Measurements from ENCODE around the gene DAGLB.
"Not testable (repeated sequence)": the region's sequence is repeated elsewhere in the genome, so short reads cannot be mapped to it uniquely, and the experiment has no call there.

The DAGLB gene

GRCh38 chr7:6407434-6407833, 40.3 kb downstream of the DAGLB start:
- FAIRE-seq (no peak), DNase-seq (ENCODE audit: insufficient read length, low spot score) (no peak)
- TF ChIP-seq POLR2A (IDR thresholded peaks at IDR 0.05; ENCODE audit: low read depth, low read length) = no peak

GRCh38 chr7:6406121-6406520, 41.6 kb downstream of the DAGLB start:
- DNase-seq (ENCODE audit: insufficient read length, low spot score) (no peak), FAIRE-seq (no peak)
- no peak for TF ChIP-seq POLR2A (IDR thresholded peaks at IDR 0.05; ENCODE audit: low read depth, low read length)

GRCh38 chr7:6403907-6404306, 43.8 kb downstream of the DAGLB start:
- TF ChIP-seq POLR2A (IDR thresholded peaks at IDR 0.05; ENCODE audit: low read depth, low read length) = no peak
- DNase-seq (ENCODE audit: insufficient read length, low spot score) = no peak
- no peak for FAIRE-seq

GRCh38 chr7:6402741-6403140, 45.0 kb downstream of the DAGLB start:
- TF ChIP-seq POLR2A (IDR thresholded peaks at IDR 0.05; ENCODE audit: low read depth, low read length) = no peak
- FAIRE-seq (no peak), DNase-seq (ENCODE audit: insufficient read length, low spot score) (no peak)

GRCh38 chr7:6402041-6402440, 45.7 kb downstream of the DAGLB start:
- DNase-seq (ENCODE audit: insufficient read length, low spot score) = no peak
- no peak for TF ChIP-seq POLR2A (IDR thresholded peaks at IDR 0.05; ENCODE audit: low read depth, low read length)
- FAIRE-seq = no peak

- no peak for FAIRE-seq
These were observed 46.2 kb downstream of the DAGLB start for GRCh38 chr7:6401536-6401935.

GRCh38 chr7:6400243-6401105, 47.3 kb downstream of the DAGLB start:
- not testable (repeated sequence) for FAIRE-seq; DNase-seq (ENCODE audit: insufficient read length, low spot score)

More at GRCh38 chr7:6401536-6401935, 46.2 kb downstream of the DAGLB start:
- DNase-seq (ENCODE audit: insufficient read length, low spot score) = no peak
- TF ChIP-seq POLR2A (IDR thresholded peaks at IDR 0.05; ENCODE audit: low read depth, low read length) = no peak

- TF ChIP-seq POLR2A (IDR thresholded peaks at IDR 0.05; ENCODE audit: low read depth, low read length) = no peak
- no peak for DNase-seq (ENCODE audit: insufficient read length, low spot score)
- no peak for FAIRE-seq
These were observed 48.4 kb downstream of the DAGLB start for GRCh38 chr7:6399351-6399750.

GRCh38 chr7:6398943-6399342, 48.8 kb downstream of the DAGLB start:
- no peak for TF ChIP-seq POLR2A (IDR thresholded peaks at IDR 0.05; ENCODE audit: low read depth, low read length)
- DNase-seq (ENCODE audit: insufficient read length, low spot score) (no peak), FAIRE-seq (no peak)

GRCh38 chr7:6397759-6398495, 49.8 kb downstream of the DAGLB start:
- FAIRE-seq = not testable (repeated sequence)

GRCh38 chr7:6395898-6396595, 51.7 kb downstream of the DAGLB start:
- FAIRE-seq = no peak
- DNase-seq (ENCODE audit: insufficient read length, low spot score) = no peak
- no peak for TF ChIP-seq POLR2A (IDR thresholded peaks at IDR 0.05; ENCODE audit: low read depth, low read length)

More at GRCh38 chr7:6397759-6398495, 49.8 kb downstream of the DAGLB start:
- DNase-seq (ENCODE audit: insufficient read length, low spot score) = not testable (repeated sequence)

- DNase-seq (ENCODE audit: insufficient read length, low spot score) (no peak), FAIRE-seq (no peak)
- TF ChIP-seq POLR2A (IDR thresholded peaks at IDR 0.05; ENCODE audit: low read depth, low read length) = no peak
These were observed 53.6 kb downstream of the DAGLB start for GRCh38 chr7:6394114-6394513.

GRCh38 chr7:6393667-6394056, 54.1 kb downstream of the DAGLB start:
- DNase-seq (ENCODE audit: insufficient read length, low spot score) = no peak
- no peak for FAIRE-seq
- no peak for TF ChIP-seq POLR2A (IDR thresholded peaks at IDR 0.05; ENCODE audit: low read depth, low read length)
